HG02884 (cell line): ENCODE measurements around the gene NAT8L.

Experiments used
- ATAC-seq: cut with Tn5 transposase; IDR thresholded peaks from one replicate; pipeline ENCODE4 v1.9.1; 2021; ENCODE audit warnings: mild to moderate bottlenecking, moderate library complexity; ENCODE audit not compliant: unreplicated experiment

The NAT8L gene

GRCh38 chr4:2090642-2091041 is 31.5 kb downstream of the NAT8L start:
- no peak for ATAC-seq

- ATAC-seq: no peak
Observed at GRCh38 chr4:2091990-2092668, 33.0 kb downstream of the NAT8L start.

GRCh38 chr4:2092669-2093053 is 33.5 kb downstream of the NAT8L start:
- ATAC-seq: no peak

- no peak for ATAC-seq
Observed at GRCh38 chr4:2093265-2093664, 34.1 kb downstream of the NAT8L start.

- ATAC-seq: no peak
Observed at GRCh38 chr4:2094545-2094944, 35.4 kb downstream of the NAT8L start.

GRCh38 chr4:2095236-2096072 is 36.3 kb downstream of the NAT8L start:
- ATAC-seq: no peak

- ATAC-seq: no peak
Observed at GRCh38 chr4:2096073-2096609, 37.0 kb downstream of the NAT8L start.

- no peak for ATAC-seq
Observed at GRCh38 chr4:2101346-2102044, 42.4 kb downstream of the NAT8L start.

GRCh38 chr4:2102045-2102883 is 43.1 kb downstream of the NAT8L start:
- no peak for ATAC-seq

- no peak for ATAC-seq
Observed at GRCh38 chr4:2103127-2103842, 44.2 kb downstream of the NAT8L start.

GRCh38 chr4:2103843-2104547 is 44.9 kb downstream of the NAT8L start:
- no peak for ATAC-seq

- no peak for ATAC-seq
Observed at GRCh38 chr4:2104556-2105345, 45.6 kb downstream of the NAT8L start.

- no peak for ATAC-seq
Observed at GRCh38 chr4:2105559-2105958, 46.4 kb downstream of the NAT8L start.

GRCh38 chr4:2116687-2117400 is 57.7 kb downstream of the NAT8L start:
- ATAC-seq: no peak
